HL-60 (cell line): Measurements from ENCODE around the gene DPAGT1.

Source experiments
- POLR2AphosphoS5 ChIP-seq: IDR thresholded peaks from 2 replicates; pipeline ENCODE4 v1.6.1; 2012; ENCODE audit warnings: low read depth
- SPI1 ChIP-seq: IDR thresholded peaks from 2 replicates; pipeline ENCODE4 v1.6.1; 2012; ENCODE audit warnings: low read depth, mild to moderate bottlenecking, borderline replicate concordance
- TF ChIP-seq, protein P1 (sequence below): IDR thresholded peaks from one replicate; pipeline ENCODE4 v1.5.1; 2011; ENCODE audit warnings: low read length, control low read depth, inconsistent platforms; ENCODE audit not compliant: insufficient read depth

DNA sequence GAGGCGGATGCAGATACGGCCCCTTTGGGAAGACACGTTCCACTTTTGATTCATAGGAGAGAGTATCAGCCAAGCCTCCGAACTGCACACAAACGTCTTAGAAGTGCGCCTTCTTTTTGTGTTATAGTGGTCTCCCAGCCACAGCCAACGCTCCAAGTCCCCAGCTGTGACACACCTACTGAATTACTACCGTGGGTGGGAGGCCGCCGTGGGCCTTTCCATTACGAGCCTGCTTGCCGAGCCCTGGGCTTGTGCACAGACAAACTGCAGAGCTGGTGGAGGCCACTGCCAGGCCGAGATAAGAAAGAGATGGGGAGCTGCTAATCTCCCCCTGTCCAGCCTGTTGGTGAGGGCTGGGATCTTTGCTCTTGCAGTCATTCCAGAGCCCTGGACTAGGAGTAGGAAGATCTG lies 16.2 kb downstream of the DPAGT1 start:
- TF ChIP-seq, protein P1, sequence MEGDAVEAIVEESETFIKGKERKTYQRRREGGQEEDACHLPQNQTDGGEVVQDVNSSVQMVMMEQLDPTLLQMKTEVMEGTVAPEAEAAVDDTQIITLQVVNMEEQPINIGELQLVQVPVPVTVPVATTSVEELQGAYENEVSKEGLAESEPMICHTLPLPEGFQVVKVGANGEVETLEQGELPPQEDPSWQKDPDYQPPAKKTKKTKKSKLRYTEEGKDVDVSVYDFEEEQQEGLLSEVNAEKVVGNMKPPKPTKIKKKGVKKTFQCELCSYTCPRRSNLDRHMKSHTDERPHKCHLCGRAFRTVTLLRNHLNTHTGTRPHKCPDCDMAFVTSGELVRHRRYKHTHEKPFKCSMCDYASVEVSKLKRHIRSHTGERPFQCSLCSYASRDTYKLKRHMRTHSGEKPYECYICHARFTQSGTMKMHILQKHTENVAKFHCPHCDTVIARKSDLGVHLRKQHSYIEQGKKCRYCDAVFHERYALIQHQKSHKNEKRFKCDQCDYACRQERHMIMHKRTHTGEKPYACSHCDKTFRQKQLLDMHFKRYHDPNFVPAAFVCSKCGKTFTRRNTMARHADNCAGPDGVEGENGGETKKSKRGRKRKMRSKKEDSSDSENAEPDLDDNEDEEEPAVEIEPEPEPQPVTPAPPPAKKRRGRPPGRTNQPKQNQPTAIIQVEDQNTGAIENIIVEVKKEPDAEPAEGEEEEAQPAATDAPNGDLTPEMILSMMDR: no peak
- no peak for TF ChIP-seq POLR2AphosphoS5
- TF ChIP-seq SPI1: no peak
